IMR-90 (cell line): ENCODE measurements around the gene DBP. TPM values are rescaled to one million over a fixed set of nuclear protein-coding genes. Genes with fewer than 3 reads are reported as not detected.

Experiments
- ATAC-seq: fragments of 200-7000 bp; cut with Tn5 transposase; 2 replicates; pipeline ENCODE4 v1.9.1; 2020; ENCODE audit warnings: low read depth, mild to moderate bottlenecking, moderate library complexity
- BruUV-seq: library from RNA; stranded (reverse); fragments of 400-500 nt; replicated peaks from 2 replicates; lab custom pipeline; 2021; lab: Mats Ljungman, UMichigan
- CTCF ChIA-PET: fragments of 300-600 bp; formaldehyde crosslinking; extraction: SDS; loops from one replicate; lab custom pipeline; 2021; ENCODE audit warnings: antibody characterized with exemption; lab: Yijun Ruan, JAX
- POLR2A ChIA-PET: fragments of 300-600 bp; sonication (Branson Sonifier 250); formaldehyde crosslinking; loops from one replicate; lab custom pipeline; 2022; ENCODE audit warnings: antibody characterized with exemption; ENCODE audit not compliant: unreplicated experiment; lab: Charles Lee
- DNase-seq: peaks from one replicate; pipeline ENCODE4 v3.0.0; 2013
- H2AFZ ChIP-seq: replicated peaks from 2 replicates; pipeline ENCODE3; 2013; ENCODE audit warnings: low read length, mild to moderate bottlenecking; ENCODE audit not compliant: poor library complexity
- H2AK5ac ChIP-seq: 2 replicates; pipeline ENCODE4 v1.6.1; 2013; ENCODE audit warnings: low read depth, low read length, inconsistent platforms
- H2AK9ac ChIP-seq: replicated peaks from 2 replicates; pipeline ENCODE3; 2013; ENCODE audit warnings: mild to moderate bottlenecking, low read depth, low read length, moderate library complexity; ENCODE audit not compliant: poor library complexity
- H2BK120ac ChIP-seq: 2 replicates; pipeline ENCODE4 v1.6.1; 2013; ENCODE audit warnings: low read depth, low read length, inconsistent platforms
- H2BK15ac ChIP-seq: 3 replicates; pipeline ENCODE4 v1.6.1; 2013; ENCODE audit warnings: low read depth, low read length, inconsistent platforms
- H2BK20ac ChIP-seq: 2 replicates; pipeline ENCODE4 v1.6.1; 2013; ENCODE audit warnings: low read depth, mild to moderate bottlenecking, inconsistent platforms, low read length, moderate library complexity
- H2BK5ac ChIP-seq: 2 replicates; pipeline ENCODE4 v1.6.1; 2013; ENCODE audit warnings: mild to moderate bottlenecking, low read depth, low read length, inconsistent platforms; ENCODE audit not compliant: poor library complexity, severe bottlenecking
- H3K14ac ChIP-seq: replicated peaks from 2 replicates; pipeline ENCODE4 v1.6.1; 2013; ENCODE audit warnings: low read depth, low read length, inconsistent platforms
- H3K18ac ChIP-seq: 2 replicates; pipeline ENCODE4 v1.6.1; 2013; ENCODE audit warnings: low read depth, low read length, control low read depth
- H3K23ac ChIP-seq: 2 replicates; pipeline ENCODE4 v1.6.1; 2013; ENCODE audit warnings: low read depth, low read length, inconsistent platforms
- H3K27ac ChIP-seq: 2 replicates; pipeline ENCODE4 v1.5.1; 2013; ENCODE audit warnings: mild to moderate bottlenecking, control low read depth, low read length; ENCODE audit not compliant: insufficient read depth
- H3K27me3 ChIP-seq: 2 replicates; pipeline ENCODE4 v1.6.1; 2013; ENCODE audit warnings: low read length; ENCODE audit not compliant: control insufficient read depth, insufficient read depth
- H3K36me3 ChIP-seq: 2 replicates; pipeline ENCODE4 v1.6.1; 2013; ENCODE audit warnings: low read length, mixed read lengths; ENCODE audit not compliant: control insufficient read depth, insufficient read depth
- H3K4ac ChIP-seq: 2 replicates; pipeline ENCODE4 v1.6.1; 2013; ENCODE audit warnings: low read depth, low read length, inconsistent platforms
- H3K4me1 ChIP-seq: 2 replicates; pipeline ENCODE4 v1.6.1; 2013; ENCODE audit warnings: low read length, mixed read lengths; ENCODE audit not compliant: control insufficient read depth, insufficient read depth
- H3K4me2 ChIP-seq: 2 replicates; pipeline ENCODE4 v1.6.1; 2013; ENCODE audit warnings: low read depth, mild to moderate bottlenecking, control low read depth, low read length, moderate library complexity
- H3K4me3 ChIP-seq: 2 replicates; pipeline ENCODE4 v1.5.1; 2013; ENCODE audit warnings: low read depth, mild to moderate bottlenecking, control low read depth, low read length, moderate library complexity; ENCODE audit not compliant: insufficient read depth
- H3K56ac ChIP-seq: 2 replicates; pipeline ENCODE4 v1.6.1; 2013; ENCODE audit warnings: low read length, inconsistent platforms; ENCODE audit not compliant: insufficient read depth; ENCODE audit errors: extremely low read depth
- H3K79me1 ChIP-seq, 2 experiments: 2 replicates each; pipeline ENCODE4 v1.6.1; 2013; ENCODE audit warnings: low read length in 2 of 2, inconsistent platforms in 1 of 2, low read depth in 1 of 2
- H3K9ac ChIP-seq: 2 replicates; pipeline ENCODE4 v1.6.1; 2013; ENCODE audit warnings: low read depth, low read length, control low read depth
- H3K9me1 ChIP-seq: 2 replicates; pipeline ENCODE4 v1.6.1; 2013; ENCODE audit warnings: low read length, inconsistent platforms; ENCODE audit not compliant: insufficient read depth
- H3K9me3 ChIP-seq: 2 replicates; pipeline ENCODE4 v1.6.1; 2013; ENCODE audit warnings: low read length; ENCODE audit not compliant: control insufficient read depth, insufficient read depth
- H4K20me1 ChIP-seq: 2 replicates; pipeline ENCODE4 v1.6.1; 2013; ENCODE audit warnings: low read length, inconsistent platforms; ENCODE audit not compliant: insufficient read depth
- H4K5ac ChIP-seq: 2 replicates; pipeline ENCODE4 v1.6.1; 2013; ENCODE audit warnings: mild to moderate bottlenecking, low read depth, low read length, control low read depth
- H4K8ac ChIP-seq, 2 experiments: 2 replicates each; pipeline ENCODE4 v1.6.1; 2013; ENCODE audit warnings: low read depth in 2 of 2, low read length in 2 of 2, control low read depth in 1 of 2, inconsistent platforms in 1 of 2
- H4K91ac ChIP-seq: 2 replicates; pipeline ENCODE4 v1.6.1; 2013; ENCODE audit warnings: low read depth, low read length, inconsistent platforms; ENCODE audit not compliant: insufficient read depth
- CEBPB ChIP-seq: IDR thresholded peaks from 2 replicates; pipeline ENCODE4 v1.6.1; 2012; ENCODE audit warnings: low read depth, low read length, improper control_type of control experiment
- FOS ChIP-seq: fragments of 150-350 bp; IDR thresholded peaks from 2 replicates; pipeline ENCODE4 v1.6.1; 2016; ENCODE audit warnings: low read depth, low read length
- MXI1 ChIP-seq: IDR thresholded peaks from 2 replicates; pipeline ENCODE4 v1.6.1; 2012; ENCODE audit warnings: low read depth, mild to moderate bottlenecking, low read length, moderate library complexity, borderline replicate concordance
- NFE2L2 ChIP-seq: fragments of 150-350 bp; IDR thresholded peaks from 2 replicates; pipeline ENCODE4 v1.6.1; 2016; ENCODE audit warnings: low read depth, mild to moderate bottlenecking, low read length
- RCOR1 ChIP-seq: IDR thresholded peaks from 2 replicates; pipeline ENCODE4 v1.6.1; 2012; ENCODE audit warnings: mild to moderate bottlenecking, low read length, improper control_type of control experiment; ENCODE audit not compliant: insufficient replicate concordance
- WGBS, 2 experiments: methylation state at CpG; one replicate each; pipeline versions ENCODE4 v1.1.5 to v1.1.7; 2013; ENCODE audit warnings: missing lambda C conversion rate in 2 of 2; ENCODE audit not compliant: insufficient read length in 1 of 2; ENCODE audit errors: extremely low coverage in 2 of 2; 5-methylcytosine and 5-hydroxymethylcytosine counted together
- dilution Hi-C: fragments of 300-500 bp; cut with HindIII; formaldehyde crosslinking; loops from one replicate; pipeline ENCODE4 v1.14.3; 2018; ENCODE audit warnings: low sequenced_read_pairs; ENCODE audit not compliant: unreplicated experiment
- in situ Hi-C: fragments of 300-500 bp; cut with MboI; formaldehyde crosslinking; loops from 3 replicates; pipeline ENCODE4 v1.14.3; 2019; ENCODE audit warnings: low sequenced_read_pairs, inconsistent platforms, mixed read lengths
- intact Hi-C: fragments of 100-400 bp; cut with micrococcal nuclease; formaldehyde crosslinking; loops from 2 replicates; pipeline ENCODE4 v1.10.0; 2022
- polyA plus RNA-seq, 3 experiments: library from polyadenylated mRNA; depleted of rRNA; stranded (reverse); fragments of >200 nt; gene quantifications; 2 replicates each; pipeline ENCODE4 v1.2.3, GENCODE V29; 2012; ENCODE audit warnings: low replicate concordance in 1 of 3
- total RNA-seq: library from RNA; depleted of rRNA; stranded (reverse); fragments of >200 nt; gene quantifications from 2 replicates; pipeline ENCODE4 v1.2.3, GENCODE V29; 2012
- TF ChIP-seq, protein P1 (sequence below): conservative IDR thresholded peaks from 2 replicates; pipeline ENCODE4 v1.5.1; 2012; ENCODE audit warnings: mild to moderate bottlenecking, low read depth, low read length, improper control_type of control experiment

Gene DBP
- total and polyA plus RNA-seq, 2 of the 4 experiments (the other 2 are of a cell fraction): 3.0 to 3.6 TPM

DNA sequence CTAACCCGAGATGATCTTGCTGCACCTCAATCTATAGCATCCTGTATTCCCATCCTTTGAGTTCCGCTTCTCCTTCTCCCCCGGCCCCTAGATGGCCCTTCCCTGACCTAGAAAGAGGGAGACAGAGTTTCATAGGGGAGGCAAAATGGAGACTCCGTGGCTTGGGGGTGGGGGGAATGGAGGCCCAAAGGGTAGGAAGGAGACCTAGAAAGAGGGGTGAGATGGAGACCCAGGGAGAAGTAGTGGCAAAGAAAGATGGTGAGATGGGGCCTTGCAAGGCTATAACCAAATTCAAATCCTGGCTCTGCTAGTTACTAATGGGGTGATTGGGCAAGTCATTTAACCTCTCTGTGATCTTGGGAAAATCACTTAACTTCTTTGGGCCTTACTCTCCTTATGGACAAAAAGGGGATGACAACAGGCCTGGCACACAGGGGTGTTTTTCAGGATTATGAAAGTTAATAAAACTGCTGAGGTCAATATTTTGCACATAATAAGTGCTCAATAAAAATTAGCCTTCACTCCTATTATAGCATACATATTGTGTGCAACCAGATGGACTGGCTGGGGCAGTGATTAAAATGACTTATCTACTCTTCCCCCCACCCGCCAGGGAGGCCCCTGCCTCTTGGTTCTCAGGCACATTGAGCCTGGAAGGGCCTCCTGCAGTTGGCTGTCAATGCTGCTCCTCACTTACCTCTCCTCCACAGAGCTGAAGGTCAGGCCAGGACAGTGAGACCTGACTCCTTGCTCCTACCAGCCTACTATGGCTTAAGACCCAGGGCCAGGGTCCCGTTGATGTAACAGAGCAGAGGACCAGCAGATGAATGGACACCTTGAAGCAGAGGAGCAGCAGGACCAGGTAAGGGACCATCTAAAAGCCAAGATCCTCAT is 17.2 kb downstream of the DBP start:
- Histone ChIP-seq H3K27ac (peak overlapping the region; percentile 77), H3K23ac (peak overlapping the region; percentile 92), H2BK120ac (peak overlapping the region; percentile 71), H3K79me1 (peaks cover 16 to 65% of the 10 kb centered on the region in 2 experiments; a peak in 3 of 4 replicates), H4K20me1 (peaks cover 39% of the 10 kb centered on the region), H3K18ac (peak overlapping the region; percentile 73), H3K4me1 (peaks cover 13% of the 10 kb centered on the region), H2AK9ac (peak overlapping the region; percentile 98), H2BK5ac (peak overlapping the region; percentile 83), H4K5ac (peak overlapping the region; percentile 95), H3K4me3 (peak overlapping the region; percentile 66), H3K4me2 (peak overlapping the region; percentile 88), H2BK15ac (no peak overlapping the region; the same call in 2 of the 3 replicates), H2AFZ (peak overlapping the region; percentile 94), H4K8ac (peak overlapping the region; percentile 85 to 97), H3K36me3 (peaks cover 27% of the 10 kb centered on the region), H2BK20ac (no peak overlapping the region; the same call in none of the 2 replicates), H3K56ac (peak overlapping the region; percentile 93), H2AK5ac (peak overlapping the region; percentile 93), H4K91ac (peak overlapping the region; percentile 80), H3K14ac (peak overlapping the region; percentile 97), H3K27me3 (no peaks in the 10 kb centered on the region), H3K9me1 (peaks cover 4% of the 10 kb centered on the region), H3K9me3 (no peaks in the 10 kb centered on the region), H3K9ac (peak overlapping the region; percentile 89), H3K4ac (peak overlapping the region; percentile 96)
- no peak for ATAC-seq
- dilution Hi-C loops: no loop called here
- DNase-seq: no peak
- 0% methylated on average over 1 of the region's 6 CpGs; no CpG with 5 or more reads in 1 of the 2 experiments for WGBS, 2 experiments
- intact Hi-C loops: no loop called here
- ChIA-PET POLR2A (interaction anchor here (0.6 kb wide), 1 partner anchor 1028 kb away, joined by 3 read pairs; no protein-coding TSS in a partner anchor), CTCF (no interaction called here)
- TF ChIP-seq FOS: no peak
- peak; percentile 92 for TF ChIP-seq RCOR1
- TF ChIP-seq NFE2L2: no peak
- TF ChIP-seq, protein P1, sequence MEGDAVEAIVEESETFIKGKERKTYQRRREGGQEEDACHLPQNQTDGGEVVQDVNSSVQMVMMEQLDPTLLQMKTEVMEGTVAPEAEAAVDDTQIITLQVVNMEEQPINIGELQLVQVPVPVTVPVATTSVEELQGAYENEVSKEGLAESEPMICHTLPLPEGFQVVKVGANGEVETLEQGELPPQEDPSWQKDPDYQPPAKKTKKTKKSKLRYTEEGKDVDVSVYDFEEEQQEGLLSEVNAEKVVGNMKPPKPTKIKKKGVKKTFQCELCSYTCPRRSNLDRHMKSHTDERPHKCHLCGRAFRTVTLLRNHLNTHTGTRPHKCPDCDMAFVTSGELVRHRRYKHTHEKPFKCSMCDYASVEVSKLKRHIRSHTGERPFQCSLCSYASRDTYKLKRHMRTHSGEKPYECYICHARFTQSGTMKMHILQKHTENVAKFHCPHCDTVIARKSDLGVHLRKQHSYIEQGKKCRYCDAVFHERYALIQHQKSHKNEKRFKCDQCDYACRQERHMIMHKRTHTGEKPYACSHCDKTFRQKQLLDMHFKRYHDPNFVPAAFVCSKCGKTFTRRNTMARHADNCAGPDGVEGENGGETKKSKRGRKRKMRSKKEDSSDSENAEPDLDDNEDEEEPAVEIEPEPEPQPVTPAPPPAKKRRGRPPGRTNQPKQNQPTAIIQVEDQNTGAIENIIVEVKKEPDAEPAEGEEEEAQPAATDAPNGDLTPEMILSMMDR: 0 out of 2 replicates have a peak, but pooled peaks have one; percentile 2
- TF ChIP-seq CEBPB: peak; percentile 32; the same call in 1 of the 2 replicates
- no peak for TF ChIP-seq MXI1
- in situ Hi-C loops: no loop called here
- no TSS peak for BruUV-seq
